ENCODE data around the gene CILP. TPM values are rescaled to one million over a fixed set of nuclear protein-coding genes. Genes with fewer than 3 reads are reported as not detected.

The CILP gene
- total RNA-seq, 2 experiments from 2014 or later: 0.04 TPM; not detected in 1

DNA sequence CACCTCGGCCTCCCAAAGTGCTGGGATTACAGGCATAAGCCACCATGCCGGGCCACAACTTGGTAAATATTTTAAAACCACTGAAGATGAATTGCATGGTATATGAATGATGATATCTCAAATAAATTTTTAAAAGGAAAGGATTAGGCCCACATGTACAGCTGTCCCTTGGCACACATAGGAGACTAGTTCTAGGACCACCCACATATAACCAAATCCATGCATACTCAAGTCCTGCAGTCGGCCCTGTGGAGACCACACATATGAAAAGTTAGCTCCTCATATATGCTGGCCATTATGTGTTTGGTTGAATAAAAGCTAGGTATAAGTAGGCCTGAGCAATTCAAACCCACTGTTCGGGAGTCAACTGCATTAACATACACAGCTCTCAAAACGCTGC is 36.8 kb downstream of the CILP start:
- ChIA-PET CTCF (no interaction called here), POLR2A (interaction anchor here (0.5 kb wide), 1 partner anchor 915 kb away, joined by 3 read pairs; no protein-coding TSS in a partner anchor)

DNA sequence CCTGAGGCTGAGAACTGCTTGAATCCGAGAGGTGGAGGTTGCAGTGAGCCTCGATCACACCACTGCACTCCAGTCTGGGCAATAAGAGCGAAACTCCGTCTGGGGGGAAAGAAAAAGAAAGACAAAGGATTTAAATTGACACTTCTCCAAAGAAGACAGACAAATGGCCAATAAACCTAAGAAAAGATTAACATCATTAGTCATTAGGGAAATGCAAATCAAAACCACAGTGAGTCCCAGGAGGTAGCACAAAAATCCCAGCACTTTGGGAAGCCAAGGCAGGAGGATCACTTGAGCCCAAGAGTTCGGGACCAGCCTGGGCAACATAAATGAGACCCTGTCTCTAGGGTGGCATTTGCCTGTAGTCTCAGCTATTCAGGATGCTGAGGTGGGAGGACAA is 38.7 kb downstream of the CILP start:
- ChIA-PET POLR2A (interaction anchor here (0.7 kb wide), 1 partner anchor 49 kb away, joined by 3 read pairs; no protein-coding TSS in a partner anchor), CTCF (interaction anchor here (0.7 kb wide), 1 partner anchor 332 kb away, joined by 4 read pairs; no protein-coding TSS in a partner anchor)

DNA sequence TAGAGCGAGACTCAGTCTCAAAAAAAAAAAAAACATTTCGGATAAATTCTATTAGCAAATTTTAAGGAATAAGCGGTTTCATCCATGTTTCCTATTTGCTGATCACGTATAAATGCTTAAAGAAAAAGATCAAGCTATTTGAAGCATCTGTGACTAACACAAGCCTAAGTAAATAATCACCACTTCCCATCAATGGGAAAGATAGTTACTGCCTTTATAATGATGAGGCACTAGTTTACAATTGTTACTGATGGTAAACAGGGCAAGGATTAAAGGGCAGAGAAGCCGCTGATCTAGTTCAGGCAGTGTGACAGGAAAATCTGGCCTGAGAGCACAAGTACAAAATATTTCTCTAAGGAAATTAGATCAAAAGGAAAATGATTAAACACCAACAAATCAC is 39.8 kb downstream of the CILP start:
- ChIA-PET POLR2A (interaction anchor here (0.7 kb wide), 1 partner anchor 11 kb away, joined by 4 read pairs; no protein-coding TSS in a partner anchor), CTCF (no interaction called here)

DNA sequence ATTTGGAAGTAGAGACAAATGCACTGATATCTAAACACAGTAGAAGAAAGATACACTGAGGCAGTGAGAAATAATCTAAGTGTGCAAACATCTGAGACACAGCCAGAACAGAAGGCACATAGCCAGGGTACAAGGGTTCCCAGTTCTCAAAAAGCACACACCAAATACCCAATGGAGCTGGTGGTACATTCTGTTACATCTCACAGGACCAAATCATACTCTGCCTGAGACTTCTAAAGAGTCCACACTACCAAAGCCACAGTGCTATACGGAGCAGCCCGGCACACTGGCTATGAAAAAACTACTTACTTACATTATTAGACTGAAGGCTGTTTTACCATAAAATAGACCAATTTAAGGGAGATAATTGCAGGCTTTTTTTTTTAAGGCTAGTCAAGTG is 45.4 kb downstream of the CILP start:
- CTCF ChIA-PET: no interaction called here
- POLR2A ChIA-PET: no interaction called here

- POLR2A ChIA-PET: no interaction called here
- CTCF ChIA-PET: interaction anchor here (1.7 kb wide), 1 partner anchor 63 kb away, joined by 3 read pairs; no protein-coding TSS in a partner anchor
These were observed 47.1 kb downstream of the CILP start for GRCh38 chr15:65164139-65164538.

- ChIA-PET CTCF (no interaction called here), POLR2A (no interaction called here)
These were observed 48.2 kb downstream of the CILP start for GRCh38 chr15:65163041-65163440.

GRCh38 chr15:65156692-65157091 is 54.6 kb downstream of the CILP start:
- ChIA-PET POLR2A (no interaction called here), CTCF (no interaction called here)

GRCh38 chr15:65154720-65155119 is 56.6 kb downstream of the CILP start:
- POLR2A ChIA-PET: no interaction called here
- CTCF ChIA-PET: no interaction called here

DNA sequence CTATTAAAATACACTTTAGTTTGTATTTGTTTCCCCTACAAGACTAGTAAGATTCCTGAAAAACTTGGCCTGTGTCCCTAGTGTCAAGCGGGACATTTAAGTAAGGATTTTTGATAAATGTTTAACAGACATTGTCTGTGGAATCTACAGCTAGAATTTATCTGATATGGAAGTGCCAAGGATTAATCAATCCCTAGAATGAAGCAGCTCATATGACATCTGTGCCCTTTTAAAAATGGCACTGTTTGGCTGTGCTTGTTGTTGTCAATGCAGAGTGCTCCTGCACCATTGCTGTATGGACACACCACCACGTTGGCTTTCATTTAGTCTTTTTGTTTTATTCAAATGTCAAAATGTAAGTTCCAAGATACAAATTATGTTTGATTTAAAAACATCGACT is 63.4 kb downstream of the CILP start:
- POLR2A ChIA-PET: no interaction called here

GRCh38 chr15:65146438-65146837 is 64.8 kb downstream of the CILP start:
- ChIA-PET CTCF (no interaction called here), POLR2A (no interaction called here)

More for the DNA sequence above, 63.4 kb downstream of the CILP start:
- CTCF ChIA-PET: no interaction called here

Other genes starting within 250 kb of the CILP start
- 10 to 100 TPM; 69.4 to 69.6 TPM for gene SPG21, start 221.6 kb downstream of the CILP start, total RNA-seq
- 10 to 100 TPM; 24.8 to 27.1 TPM for gene MTFMT, start 181.8 kb downstream of the CILP start, total RNA-seq
- gene SLC51B, start 166.1 kb downstream of the CILP start, total RNA-seq: not detected
- not detected for gene RASL12, start 143.5 kb downstream of the CILP start, total RNA-seq
- not detected for gene KBTBD13, start 134.7 kb downstream of the CILP start, total RNA-seq
- gene UBAP1L, start 96.3 kb downstream of the CILP start, total RNA-seq: 1 to 10 TPM; 2.8 to 2.9 TPM
- gene PDCD7, start 77.7 kb downstream of the CILP start, total RNA-seq: 10 to 100 TPM; 38.3 to 39.4 TPM
- 10 to 100 TPM; 62.8 to 67.6 TPM for gene CLPX, start 26.1 kb downstream of the CILP start, total RNA-seq
- 10 to 100 TPM; 11.3 to 12.5 TPM for gene PARP16, start 75.4 kb upstream of the CILP start, total RNA-seq
- not detected for gene RNU5A-1, start 84.6 kb upstream of the CILP start, total RNA-seq
- gene RNU5B-1, start 93.2 kb upstream of the CILP start, total RNA-seq: not detected
- gene IGDCC3, start 166.5 kb upstream of the CILP start, total RNA-seq: not detected
- under 1 TPM; 0.27 to 0.29 TPM for gene IGDCC4, start 211.5 kb upstream of the CILP start, total RNA-seq